Osteocyte (in vitro differentiated cells): ENCODE data around the gene SKAP1. TPM values are rescaled to one million over a fixed set of nuclear protein-coding genes. Genes with fewer than 3 reads are reported as not detected.

Experiments
- DNase-seq: peaks from one replicate; pipeline ENCODE4 v3.0.0; 2021; ENCODE audit warnings: mixed read lengths; ENCODE audit not compliant: unreplicated experiment; ENCODE audit errors: extremely low spot score
- H3K27ac Mint-ChIP-seq: one replicate; pipeline ENCODE4 v1.8.0; 2021; ENCODE audit warnings: mild to moderate bottlenecking, mixed read lengths; ENCODE audit not compliant: unreplicated experiment
- H3K27me3 Mint-ChIP-seq: one replicate; pipeline ENCODE4 v1.8.0; 2021; ENCODE audit warnings: mixed read lengths; ENCODE audit not compliant: unreplicated experiment
- H3K36me3 Mint-ChIP-seq: one replicate; pipeline ENCODE4 v1.8.0; 2021; ENCODE audit warnings: mixed read lengths; ENCODE audit not compliant: unreplicated experiment
- H3K4me1 Mint-ChIP-seq: one replicate; pipeline ENCODE4 v1.8.0; 2021; ENCODE audit warnings: mixed read lengths; ENCODE audit not compliant: unreplicated experiment
- H3K4me3 Mint-ChIP-seq: one replicate; pipeline ENCODE4 v1.8.0; 2021; ENCODE audit warnings: mild to moderate bottlenecking, moderate library complexity, mixed read lengths; ENCODE audit not compliant: unreplicated experiment
- H3K9me3 Mint-ChIP-seq: one replicate; pipeline ENCODE4 v1.8.0; 2021; ENCODE audit warnings: mixed read lengths; ENCODE audit not compliant: unreplicated experiment
- CTCF ChIP-seq: fragments of 200-600 bp; sonication (generic); IDR thresholded peaks from 2 replicates; pipeline ENCODE4 v1.5.0; 2021; ENCODE audit warnings: antibody characterized with exemption, mild to moderate bottlenecking, moderate library complexity
- total RNA-seq: library from RNA; stranded (reverse); gene quantifications from 2 replicates; pipeline ENCODE4 v1.2.1, GENCODE V29; 2021

The SKAP1 gene
- total RNA-seq, 1 donor from 2014 or later = not detected

DNA sequence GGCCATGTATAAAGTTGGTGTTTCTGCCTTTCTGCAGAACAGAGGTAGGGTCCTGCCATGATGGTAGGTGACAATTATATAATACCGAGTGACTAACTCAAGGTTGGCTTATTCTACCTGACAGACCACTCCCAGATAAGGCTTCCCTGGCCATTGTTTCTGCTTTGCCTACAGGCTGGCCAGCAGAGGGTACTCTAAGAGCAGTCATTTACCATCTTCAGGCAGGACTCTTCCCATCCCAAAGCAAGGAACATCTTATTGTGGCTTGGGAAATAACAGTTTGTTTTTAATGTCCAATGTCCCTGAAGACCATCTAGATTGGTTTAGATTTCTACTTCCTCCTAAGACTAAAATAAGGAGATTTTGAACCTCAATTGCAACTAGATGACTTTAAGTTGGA is 248.4 kb downstream of the SKAP1 start:
- peaks cover 1% of the 10 kb centered on the region for H3K4me1 Mint-ChIP-seq
- DNase-seq = no peak

GRCh38 chr17:48180842-48181629 is 249.0 kb downstream of the SKAP1 start:
- peaks cover 58% of the 10 kb centered on the region for H3K27me3 Mint-ChIP-seq
- no peak overlapping the region for H3K27ac Mint-ChIP-seq
- no peaks in the 10 kb centered on the region for H3K9me3 Mint-ChIP-seq
- H3K36me3 Mint-ChIP-seq = no peaks in the 10 kb centered on the region
- no peak overlapping the region for H3K4me3 Mint-ChIP-seq
- TF ChIP-seq CTCF = no peak
- DNase-seq = no peak
- peaks cover 7% of the 10 kb centered on the region for H3K4me1 Mint-ChIP-seq

More for the DNA sequence above, 248.4 kb downstream of the SKAP1 start:
- TF ChIP-seq CTCF = peak; percentile 53
- H3K27ac Mint-ChIP-seq = no peak overlapping the region
- H3K27me3 Mint-ChIP-seq = peaks cover 62% of the 10 kb centered on the region
- no peaks in the 10 kb centered on the region for H3K9me3 Mint-ChIP-seq
- no peak overlapping the region for H3K4me3 Mint-ChIP-seq
- no peaks in the 10 kb centered on the region for H3K36me3 Mint-ChIP-seq

DNA sequence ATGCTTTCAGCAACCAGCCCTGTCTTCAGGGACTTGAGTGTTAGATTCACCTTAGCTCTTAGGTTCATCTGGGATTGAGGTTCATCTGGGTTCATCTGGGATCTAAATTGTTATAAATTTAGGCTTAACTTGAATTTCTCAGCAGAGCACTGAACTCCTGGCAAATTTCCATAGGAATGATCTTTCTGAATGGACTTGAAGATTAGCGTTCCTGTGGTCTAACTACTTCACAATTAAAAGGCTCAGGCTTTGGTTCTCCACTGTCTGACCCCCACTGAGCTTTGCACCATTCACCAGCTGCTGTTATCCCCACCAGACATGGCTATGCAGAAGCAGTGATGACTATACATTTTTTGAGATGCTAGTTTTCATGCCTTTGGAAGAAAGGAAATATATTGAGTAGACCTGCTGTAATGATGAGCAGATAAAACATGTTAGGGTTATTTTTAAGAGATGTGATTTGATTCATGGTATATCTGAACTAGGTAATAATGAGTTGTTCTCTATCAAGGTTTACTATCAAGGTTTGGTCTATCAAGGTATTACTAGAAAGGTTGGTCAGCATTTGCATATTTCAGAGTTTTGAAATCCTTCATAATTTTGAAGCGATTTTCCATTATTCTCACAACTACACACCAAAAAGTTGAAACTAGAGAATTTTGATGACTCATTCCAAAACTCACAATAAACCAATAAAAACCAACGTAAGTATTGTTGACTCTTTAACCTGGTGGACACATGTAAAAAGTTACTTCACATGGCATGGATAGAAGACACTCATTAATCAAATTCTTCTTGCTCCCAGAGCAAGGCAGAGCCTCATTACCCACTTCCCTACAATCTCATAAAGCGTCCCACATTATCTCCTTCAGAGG is 250.7 kb downstream of the SKAP1 start:
- Mint-ChIP-seq H3K4me1 (peaks cover 23% of the 10 kb centered on the region), H3K9me3 (no peaks in the 10 kb centered on the region), H3K27me3 (peaks cover 41% of the 10 kb centered on the region), H3K27ac (no peak overlapping the region), H3K4me3 (no peak overlapping the region), H3K36me3 (no peaks in the 10 kb centered on the region)
- DNase-seq = no peak
- no peak for TF ChIP-seq CTCF

DNA sequence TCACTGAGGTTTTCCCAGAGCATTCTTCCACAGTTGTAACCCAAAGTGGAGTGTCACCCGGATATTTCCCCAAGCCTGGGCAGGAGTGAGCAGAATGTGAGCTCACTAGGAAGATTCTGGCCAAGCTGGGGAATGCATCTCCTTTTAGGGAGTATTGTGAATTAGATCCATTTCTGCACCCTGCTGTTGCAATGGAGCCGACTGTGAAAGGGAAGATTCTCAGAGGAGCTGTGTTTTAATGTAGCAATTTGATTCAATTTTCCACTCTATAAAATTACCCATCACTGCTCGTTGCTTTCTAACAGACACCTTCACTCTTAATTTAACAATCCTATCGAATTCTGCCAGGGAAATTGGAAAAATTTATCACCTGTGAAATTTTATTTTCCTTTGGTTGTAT is 251.7 kb downstream of the SKAP1 start:
- no peaks in the 10 kb centered on the region for H3K9me3 Mint-ChIP-seq
- H3K36me3 Mint-ChIP-seq = no peaks in the 10 kb centered on the region
- no peak for DNase-seq
- H3K27me3 Mint-ChIP-seq = peaks cover 34% of the 10 kb centered on the region
- no peak for TF ChIP-seq CTCF
- peaks cover 27% of the 10 kb centered on the region for H3K4me1 Mint-ChIP-seq
- no peak overlapping the region for H3K27ac Mint-ChIP-seq
- no peak overlapping the region for H3K4me3 Mint-ChIP-seq

GRCh38 chr17:48177816-48178215 is 252.2 kb downstream of the SKAP1 start:
- H3K4me1 Mint-ChIP-seq = peaks cover 27% of the 10 kb centered on the region
- H3K4me3 Mint-ChIP-seq = no peak overlapping the region
- no peak for TF ChIP-seq CTCF
- DNase-seq = no peak
- no peaks in the 10 kb centered on the region for H3K36me3 Mint-ChIP-seq
- no peaks in the 10 kb centered on the region for H3K9me3 Mint-ChIP-seq
- peaks cover 30% of the 10 kb centered on the region for H3K27me3 Mint-ChIP-seq
- H3K27ac Mint-ChIP-seq = no peak overlapping the region
